GM19240 (cell line): ENCODE data around the gene SORD.
"Not testable (repeated sequence)": the region's sequence is repeated elsewhere in the genome, so short reads cannot be mapped to it uniquely, and the experiment has no call there.

Experiments
- DNase-seq: peaks from one replicate; pipeline ENCODE4 v3.0.0; 2011; ENCODE audit warnings: low spot score; ENCODE audit not compliant: insufficient read length

SORD gene

DNA sequence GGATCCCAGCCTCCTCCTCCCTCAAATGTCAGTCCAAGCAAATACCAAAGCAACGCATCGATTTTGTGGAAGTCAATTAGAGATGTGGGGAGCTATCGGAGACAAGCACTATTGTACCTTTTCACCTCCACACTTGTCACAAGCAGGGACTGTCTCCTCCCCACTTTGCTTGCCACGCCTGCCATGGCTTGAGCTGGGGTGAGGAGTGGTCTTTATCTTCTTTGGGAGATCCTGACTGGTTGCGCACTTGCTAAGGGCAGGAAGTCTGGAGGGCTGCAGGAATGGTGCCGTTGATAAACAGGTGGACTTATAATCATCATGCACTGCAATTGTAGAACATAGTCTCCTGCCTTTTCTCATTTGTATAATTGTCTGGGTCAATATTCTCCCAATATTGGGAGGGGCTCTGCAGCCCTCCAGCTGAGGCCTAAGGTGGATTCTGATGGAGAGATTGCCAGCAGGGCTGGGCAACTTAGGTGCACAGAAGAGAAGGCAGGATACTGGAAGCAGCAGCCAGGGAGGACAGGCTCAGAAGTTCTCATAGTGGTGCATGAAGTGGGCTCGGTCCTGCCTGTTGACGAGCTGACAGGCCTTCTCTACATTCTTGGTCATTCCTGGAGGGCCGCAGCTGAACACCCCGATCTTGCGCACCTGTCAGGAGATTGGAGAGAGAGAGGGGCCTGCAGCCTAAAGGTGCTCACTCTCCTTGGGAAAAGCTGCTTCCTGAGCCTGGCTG lies 70.8 kb downstream of the SORD start:
- no peak for DNase-seq

DNA sequence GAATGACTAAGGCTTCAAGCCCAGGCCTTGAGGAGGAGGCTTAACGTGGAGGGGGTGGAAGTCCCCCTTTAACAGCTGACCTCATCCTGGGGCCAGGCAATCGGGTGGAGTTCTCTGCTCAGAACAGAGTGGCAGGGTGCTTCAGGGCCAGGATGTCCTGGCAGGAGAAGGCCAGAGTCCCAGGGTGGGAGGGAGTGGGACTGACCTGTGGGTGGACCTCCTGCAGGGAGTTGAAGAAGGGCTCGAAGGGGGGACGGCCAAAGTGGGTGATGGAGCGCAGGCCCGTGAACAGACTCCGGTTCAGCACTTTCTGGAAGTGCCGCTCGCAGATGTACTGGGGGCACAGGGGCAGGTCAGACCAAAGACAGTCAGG lies 71.3 kb downstream of the SORD start:
- no peak for DNase-seq

DNA sequence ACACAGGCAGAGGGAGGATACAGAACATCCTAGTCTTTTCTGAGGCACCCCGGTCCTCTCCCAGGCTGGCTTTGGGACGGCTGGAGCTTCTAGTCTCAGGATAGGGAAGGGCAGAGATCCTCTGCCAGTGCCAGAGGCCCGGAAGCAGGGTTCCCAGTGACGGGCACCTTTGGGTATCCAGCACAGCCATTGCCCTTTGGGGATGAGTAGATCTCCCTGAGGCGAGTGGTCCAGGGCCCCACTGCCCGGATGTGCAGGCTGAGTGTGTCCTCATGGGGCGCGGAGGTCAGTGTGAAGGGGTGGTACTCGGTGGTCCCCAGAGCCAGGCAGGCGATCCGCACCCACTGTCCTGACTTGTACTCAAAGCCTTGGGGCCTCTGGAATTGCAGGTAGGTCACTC lies 72.7 kb downstream of the SORD start:
- DNase-seq, result no peak

DNA sequence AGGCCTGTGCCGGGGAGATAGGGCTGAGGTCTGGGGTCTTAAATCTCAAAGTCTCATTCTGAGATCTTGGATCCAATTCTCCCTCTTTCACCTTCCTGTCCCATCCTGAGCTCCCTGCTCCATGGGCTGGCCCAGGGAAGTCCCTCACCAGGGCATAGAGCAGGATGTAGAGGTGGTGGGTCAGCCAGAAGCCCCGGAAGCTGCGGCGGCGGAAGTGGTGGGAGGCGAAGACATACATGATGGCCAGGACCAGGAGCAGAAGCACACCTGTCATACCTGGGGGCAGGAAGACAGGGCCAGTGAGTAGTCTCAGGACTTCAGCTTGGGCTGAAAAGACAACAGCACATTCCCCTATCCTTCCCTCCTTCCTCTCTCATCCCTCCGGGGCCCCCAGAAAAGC lies 74.5 kb downstream of the SORD start:
- no peak for DNase-seq

DNA sequence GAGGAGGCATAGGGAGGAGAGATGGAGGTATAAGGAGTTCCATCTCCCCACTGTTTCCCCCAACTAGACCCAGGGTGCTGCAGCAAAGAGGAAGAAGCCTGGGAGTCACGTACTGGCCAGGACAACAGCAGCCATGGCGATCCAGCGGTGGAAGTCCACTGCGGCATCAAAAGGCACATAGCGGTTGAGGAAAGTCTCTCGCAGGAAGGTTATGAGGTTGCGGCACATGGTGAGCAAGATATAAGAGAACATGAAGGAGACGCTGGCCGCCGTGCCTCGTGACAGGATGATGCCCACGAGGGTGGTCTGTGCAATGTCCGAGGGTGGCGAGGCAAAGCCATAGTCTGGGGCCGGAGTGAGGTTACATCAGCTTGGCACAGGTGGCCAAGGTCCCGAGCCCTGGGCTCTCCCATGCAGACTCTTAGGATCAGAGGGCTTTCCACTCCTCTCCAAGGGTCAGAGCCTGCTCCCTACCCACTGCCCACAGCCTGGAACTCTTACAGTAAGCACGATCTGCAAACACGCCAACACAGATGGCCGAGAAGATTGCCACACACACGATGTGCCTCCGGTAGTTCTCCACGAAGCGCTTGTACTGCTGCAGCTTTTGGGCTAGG lies 76.7 kb downstream of the SORD start:
- no peak for DNase-seq

DNA sequence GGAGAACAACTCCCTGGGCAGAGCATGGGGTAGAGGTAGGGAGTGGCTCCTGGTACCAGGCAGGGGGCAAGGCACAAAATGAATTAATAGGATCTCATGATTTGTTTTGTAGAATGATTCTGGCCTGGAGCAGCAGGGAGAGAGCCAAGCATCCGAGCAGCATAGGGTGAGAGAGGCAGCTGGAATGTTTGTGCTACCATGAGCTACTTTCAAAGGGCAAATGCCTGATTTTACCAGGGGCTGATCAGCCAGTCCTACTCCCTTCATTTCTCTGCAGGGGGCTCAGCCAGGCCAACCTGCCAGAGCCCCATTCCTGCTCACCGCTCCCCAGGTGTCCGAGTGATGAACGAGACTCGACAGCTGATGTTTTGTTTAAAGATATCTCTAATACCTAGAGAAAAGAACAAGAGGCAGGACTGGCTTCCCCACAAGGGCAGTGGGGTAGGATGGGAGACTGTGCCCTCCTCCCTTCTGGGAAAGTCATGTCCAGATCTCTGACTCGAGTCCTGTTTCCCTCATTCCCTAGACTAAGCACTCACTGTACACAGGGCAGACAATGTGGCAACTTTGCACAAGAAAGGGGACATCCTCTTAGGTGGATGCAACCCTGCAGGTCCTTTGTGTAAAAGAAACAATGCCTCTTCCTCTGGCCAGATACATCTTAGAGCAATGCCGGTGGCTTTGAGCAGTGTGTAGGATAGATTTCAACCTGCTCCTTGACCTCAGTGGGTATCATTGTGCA lies 78.1 kb downstream of the SORD start:
- no peak for DNase-seq

DNA sequence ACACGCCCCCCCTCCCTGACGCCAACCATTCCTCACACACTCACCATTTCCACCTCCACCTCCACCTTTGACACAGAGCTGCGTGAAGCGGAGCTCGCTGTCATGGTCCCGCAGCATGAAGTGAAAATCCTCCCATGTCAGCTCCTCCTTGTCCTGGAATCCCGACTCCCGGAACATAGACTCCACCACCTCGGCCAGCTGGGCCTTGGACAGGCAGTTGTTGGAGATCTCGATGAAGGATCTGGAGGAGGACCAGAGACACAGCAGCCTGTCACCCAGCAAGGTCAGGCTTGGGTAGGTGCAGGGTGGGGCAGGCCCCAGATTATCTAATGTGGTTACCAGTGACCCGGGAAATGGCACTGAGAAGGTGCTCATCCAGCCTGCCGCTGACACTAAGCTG lies 78.8 kb downstream of the SORD start:
- DNase-seq, result no peak

DNA sequence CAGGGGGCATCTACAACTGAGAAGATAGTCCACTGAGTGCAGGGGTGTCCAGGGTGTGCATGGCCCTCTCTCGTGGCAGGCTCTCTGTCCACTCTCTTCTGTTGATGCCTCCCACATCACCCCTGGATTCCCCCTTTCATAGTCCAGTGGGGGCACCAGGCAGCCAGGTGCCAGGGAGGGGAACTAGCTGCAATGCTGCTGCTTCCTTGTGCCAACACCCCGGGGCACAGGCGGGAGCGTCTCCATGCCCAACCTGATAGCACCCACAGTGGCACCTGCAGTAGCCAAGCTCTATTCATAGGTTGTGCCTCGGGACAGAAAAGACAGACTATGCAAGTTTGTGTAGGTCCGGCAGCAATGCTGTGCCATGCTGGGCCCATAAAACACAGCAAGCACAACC lies 79.2 kb downstream of the SORD start:
- DNase-seq, result no peak

DNA sequence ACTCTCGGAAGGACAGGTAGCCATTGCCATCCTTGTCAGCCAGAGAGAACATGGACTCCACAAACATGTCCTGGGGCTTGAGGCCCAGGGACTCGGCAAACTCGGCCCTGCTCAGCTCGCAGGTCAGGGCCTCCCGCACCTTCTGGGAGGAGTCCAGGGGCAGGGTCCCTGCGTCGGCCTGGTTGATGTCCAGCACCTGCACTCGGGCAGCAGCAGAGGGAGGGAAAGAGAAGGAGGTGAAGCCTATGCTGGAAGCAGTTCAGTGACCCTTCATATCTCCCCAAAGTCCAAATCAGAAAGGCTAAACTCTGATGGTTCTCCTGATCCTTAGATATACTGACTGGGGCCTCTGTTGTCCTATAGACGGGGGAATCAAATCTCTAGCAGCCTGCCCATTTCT lies 81.2 kb downstream of the SORD start:
- not testable (repeated sequence) for DNase-seq

DNA sequence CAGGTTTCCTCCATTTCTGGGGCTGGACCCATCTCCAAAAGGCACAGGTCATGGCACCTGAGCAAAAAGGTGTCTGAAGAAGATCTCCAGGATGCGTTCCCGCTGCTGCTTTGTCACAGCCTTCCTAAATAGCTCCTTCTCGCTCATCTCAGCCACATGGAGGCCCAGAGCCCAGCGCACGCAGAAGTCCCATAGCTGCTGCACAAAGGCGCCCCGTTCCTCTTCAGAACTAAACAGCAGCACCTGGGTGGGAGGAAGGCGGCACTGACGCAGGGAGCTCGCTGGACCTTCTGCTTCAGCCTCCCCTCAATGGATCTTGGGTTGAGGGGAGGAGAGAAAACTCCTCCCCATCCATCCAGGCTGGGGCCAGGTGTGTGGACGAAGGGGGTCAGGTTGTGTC lies 82.6 kb downstream of the SORD start:
- DNase-seq, result no peak

DNA sequence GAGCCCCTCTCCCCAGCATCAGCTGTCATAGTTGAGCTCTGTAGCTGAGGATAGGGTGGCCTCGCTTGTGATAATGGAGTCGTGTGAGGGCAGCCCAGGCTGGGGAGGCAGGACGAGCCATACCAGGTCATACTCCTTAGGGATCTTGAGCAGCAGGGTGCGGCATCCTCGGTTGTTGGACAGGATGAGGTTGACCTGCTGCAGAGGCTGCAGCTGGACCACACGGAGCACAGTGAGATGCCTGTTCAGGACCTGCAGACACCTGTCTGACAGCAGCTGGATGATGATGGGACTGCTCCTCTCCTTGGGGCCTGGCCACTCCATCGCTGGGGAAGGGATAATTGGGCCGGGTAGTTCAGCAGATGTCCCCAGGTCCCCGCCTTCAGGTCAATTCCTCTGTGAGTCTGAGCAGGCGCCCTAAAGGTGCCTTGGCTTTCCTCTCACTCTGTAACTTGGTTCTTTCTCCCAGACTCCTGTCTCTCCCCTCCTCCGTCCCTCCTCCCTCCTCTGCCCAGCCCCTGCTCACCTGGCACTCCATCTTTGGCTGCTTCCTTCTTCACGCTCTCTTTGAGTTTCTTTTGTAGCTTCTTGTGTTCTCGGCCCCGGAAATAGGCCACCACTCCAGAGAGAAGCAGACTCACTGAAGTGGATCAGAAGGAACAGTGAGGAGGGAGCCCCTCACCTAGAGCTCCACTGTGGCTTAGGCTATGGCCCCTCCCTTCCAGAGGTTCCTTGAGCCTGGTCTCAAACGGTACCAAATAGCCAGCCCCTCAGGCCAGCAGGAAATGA lies 83.2 kb downstream of the SORD start:
- DNase-seq, result no peak

DNA sequence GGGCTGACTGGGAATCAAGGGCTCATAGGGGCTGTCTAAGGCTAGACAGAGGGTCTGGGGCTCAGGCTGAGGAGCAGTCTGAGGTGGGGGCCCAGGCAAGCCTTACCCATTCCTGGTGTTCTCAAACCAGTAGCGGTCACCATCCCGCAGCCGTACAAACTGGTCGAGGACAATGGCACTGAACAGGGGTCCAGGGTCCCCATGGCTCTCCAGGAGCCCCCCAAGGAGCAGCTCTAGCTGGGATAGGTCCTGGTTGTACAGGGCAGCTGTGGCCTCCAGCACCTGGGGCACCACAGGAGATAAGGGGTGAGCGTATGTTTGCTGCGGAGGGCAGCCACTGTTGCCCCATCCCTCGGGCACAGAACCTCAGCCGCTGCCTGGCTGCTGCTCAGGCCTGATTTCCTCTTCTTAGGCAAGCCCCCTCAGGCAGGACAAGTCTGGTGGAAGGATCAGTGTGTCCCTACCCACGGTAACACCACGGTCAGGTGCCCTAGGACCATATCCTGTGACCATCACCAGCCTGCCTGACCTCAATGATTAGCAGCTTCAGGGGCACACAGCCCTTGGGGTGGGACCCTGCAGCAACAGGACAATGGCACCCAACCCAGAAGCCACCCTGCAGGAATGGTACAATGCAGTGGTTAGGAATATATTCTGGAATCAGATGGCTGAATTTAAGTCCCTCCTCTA lies 85.1 kb downstream of the SORD start:
- no peak for DNase-seq

DNA sequence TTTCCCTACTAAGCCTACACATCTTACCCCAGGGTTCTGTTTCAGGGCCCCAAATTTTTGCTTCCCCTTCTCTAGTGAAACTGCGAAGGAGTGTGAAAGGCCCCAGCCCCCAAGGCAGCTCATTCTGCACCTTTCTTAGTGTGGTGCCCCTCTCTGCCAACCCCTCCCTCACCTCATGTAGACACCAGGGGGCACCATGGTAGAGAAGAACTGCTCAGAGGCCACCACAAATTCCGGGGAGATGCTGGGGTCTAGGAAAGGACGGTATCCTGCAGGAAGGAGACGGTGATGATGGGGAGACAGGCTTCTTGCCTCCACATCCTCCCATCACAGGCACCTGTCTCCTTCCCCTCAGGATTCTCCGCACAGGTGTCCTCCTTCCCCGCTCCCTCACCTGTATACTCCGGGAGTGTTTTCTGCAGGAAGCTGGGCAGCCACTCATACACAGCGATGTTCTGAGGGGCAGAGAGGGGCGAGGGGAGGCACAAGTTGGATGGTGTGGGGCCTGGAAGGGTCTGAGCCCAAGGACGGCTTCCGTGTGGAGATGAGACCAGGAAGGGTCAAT lies 87.3 kb downstream of the SORD start:
- DNase-seq, result no peak

DNA sequence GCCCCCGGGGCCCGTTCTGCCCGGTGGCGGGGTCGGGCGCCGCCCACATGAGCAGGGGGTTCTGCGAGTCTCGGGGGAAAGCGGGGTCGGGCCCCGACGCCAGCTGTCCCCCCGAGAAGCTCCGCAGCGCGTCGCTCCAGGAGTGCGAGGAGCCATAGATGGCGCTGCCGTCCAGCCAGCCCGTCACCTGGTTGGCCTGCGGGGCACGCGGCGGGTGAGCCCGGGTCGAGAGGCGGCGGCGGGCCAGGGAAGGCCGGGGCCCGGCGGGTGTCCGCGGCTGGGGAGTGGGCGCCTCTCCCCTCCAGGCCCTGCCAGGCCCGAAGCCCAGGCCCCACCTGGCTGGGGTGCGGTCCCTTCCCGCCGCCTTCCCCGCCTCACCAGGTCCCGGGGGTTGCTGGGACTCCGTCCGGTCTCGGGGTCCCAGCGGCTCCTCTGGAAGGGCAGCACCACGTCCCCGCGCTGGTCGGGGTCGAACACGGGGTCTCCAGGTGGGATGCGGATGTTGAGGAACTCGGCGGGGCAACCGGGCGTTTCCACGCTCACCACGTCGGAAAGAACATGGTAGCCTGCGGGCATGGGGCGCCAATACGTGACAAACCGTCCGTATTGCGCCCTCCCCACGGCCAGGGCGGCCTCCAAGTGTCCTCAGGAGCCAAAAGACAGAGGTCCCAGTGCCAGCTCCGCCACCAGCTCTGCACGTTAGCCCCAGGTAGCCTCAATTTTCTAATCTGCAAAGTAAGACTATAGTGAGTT lies 88.6 kb downstream of the SORD start:
- DNase-seq, result no peak

DNA sequence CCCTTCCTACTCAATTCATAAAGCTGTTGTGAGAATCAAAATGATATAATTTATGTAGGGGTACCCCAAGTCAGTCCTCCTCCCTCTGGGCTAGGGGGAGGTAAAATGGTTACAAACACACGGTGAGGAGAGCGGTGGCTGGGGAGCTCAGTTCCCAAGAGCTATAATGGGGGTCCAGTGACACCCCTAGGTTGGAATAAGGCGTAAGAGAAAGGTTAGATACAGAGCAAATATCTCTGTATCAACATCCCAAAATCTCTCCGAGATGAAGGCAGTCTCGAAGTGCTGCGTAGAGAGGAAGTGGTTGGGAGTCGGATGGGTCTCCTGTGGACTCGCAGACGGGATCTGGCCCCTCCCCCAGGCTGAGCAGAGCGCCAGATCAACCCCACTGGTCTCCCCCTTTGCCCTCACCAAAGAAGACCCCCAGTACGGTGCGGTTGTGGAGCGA lies 89.2 kb downstream of the SORD start:
- DNase-seq, result no peak

DNA sequence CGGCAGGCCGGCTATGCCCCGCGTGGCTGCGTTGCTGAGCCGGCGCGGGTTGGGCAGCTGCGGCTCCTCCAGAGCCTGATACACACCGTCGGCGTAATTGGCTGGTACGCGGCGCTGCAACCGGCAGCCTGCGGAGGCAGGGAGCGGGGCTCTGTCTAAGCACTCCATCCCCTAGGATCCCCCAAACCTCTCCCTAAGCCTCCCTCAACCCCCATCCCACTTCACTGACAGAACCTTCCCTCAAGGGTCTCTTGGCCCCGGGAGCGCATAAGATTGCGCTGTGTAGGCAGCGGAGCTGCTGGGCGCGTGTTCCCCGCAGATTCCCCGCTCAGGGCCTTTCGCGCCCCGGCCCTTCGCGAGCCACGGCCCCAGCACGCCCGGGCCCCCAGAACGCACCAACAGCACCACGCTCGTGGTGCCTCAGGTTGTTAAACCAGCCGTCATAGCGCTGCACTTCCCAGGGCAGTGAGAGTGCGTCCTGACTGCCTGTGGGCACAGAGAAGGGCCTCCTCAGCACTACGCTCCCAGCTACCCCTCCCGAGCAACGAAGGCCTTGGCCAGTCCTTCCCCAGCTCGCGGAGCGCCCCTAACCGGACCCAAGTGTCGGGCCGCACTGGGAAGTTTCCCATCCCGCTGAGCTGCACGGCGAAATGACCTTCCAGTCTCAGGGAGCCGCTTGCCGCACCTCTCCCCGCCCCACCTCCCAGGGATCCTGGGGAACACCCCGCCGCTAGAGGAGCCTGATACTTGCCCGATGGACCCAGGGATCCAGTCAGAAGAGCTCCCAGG lies 89.8 kb downstream of the SORD start:
- no peak for DNase-seq

DNA sequence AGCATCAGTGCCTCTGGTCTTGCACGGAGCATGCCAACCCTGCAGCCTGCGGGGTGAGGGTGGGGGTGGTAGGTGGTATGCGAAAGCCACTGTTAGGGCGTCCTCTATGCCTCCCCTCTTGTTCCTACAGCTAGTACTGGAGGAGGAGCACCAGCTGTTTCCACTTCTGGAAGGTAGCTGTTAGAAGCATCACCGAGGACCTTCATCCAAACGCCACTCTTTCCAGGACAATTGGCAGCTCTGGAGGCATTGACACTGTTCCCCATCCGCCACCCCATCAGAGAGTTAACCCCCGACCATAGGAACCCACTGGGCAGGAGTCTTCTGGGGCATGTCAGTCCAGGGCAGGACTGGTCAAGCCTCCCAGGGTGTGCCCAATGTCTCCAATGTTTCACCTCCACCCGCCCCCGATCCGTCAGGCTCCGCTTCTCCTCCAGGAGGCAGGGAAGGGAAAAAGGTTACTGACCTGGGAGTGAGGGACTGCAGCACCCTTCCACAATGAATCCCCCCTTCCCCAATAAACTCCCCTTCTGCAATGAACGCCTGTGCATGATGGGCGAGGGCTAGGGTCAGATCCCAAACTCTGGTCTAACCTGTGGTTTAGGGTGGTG lies 90.5 kb downstream of the SORD start:
- DNase-seq, result no peak

DNA sequence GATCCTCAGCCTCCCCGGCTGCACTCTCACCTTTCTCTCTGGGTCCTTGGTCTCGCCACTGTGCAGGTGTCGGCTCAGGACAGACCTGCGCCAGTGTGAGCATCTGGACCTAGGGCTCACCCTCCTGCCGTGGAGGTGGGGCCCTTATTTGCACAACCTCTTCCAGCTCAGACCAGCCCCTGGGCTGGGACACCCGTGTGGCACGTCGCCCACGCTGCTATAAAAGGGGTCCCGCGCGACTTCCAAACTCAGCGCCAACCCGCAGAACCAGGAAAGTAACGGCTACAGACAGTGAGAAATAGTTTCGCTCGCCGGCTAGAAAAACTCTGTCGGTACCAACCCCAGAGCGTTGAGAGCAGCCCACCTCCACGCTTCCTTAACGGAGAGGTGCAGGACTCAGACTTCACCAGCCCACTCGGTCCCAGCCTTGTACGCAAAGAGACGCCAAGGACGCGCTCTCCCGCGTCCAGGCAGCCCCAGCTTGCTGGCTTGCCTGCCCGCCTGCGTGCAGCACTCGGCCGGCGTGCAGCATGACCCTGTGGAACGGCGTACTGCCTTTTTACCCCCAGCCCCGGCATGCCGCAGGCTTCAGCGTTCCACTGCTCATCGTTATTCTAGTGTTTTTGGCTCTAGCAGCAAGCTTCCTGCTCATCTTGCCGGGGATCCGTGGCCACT lies 91.2 kb downstream of the SORD start, which contains the start of the genes DUOX2 and DUOXA2:
TSS of gene DUOX2 (minus strand) at position 97 of the 675 bp plus-strand sequence. CDS start 761 bp downstream, outside the sequence.
TSS of gene DUOXA2 (plus strand) at position 251 of the 675 bp plus-strand sequence. CDS start at position 531, 280 bp downstream.
- DNase-seq, result no peak
